ENCODE measurements around the gene HS6ST3. TPM values are rescaled to one million over a fixed set of nuclear protein-coding genes. Genes with fewer than 3 reads are reported as not detected.

The HS6ST3 gene
- total and polyA plus RNA-seq, 9 of the 15 experiments (the other 6 are each of a cell fraction or from before 2014, with no cell fraction given), result not detected

- TF ChIP-seq ZNF217 (CRISPR knock-in tag; IDR thresholded peaks at IDR 0.05) (no peak), ESRRA (IDR thresholded peaks at IDR 0.05; ENCODE audit: borderline replicate concordance, low read depth) (no peak), EHMT2 (IDR thresholded peaks at IDR 0.05) (no peak), TEAD1 (CRISPR knock-in tag; IDR thresholded peaks at IDR 0.05) (no peak), RUNX1 (IDR thresholded peaks at IDR 0.05; ENCODE audit: low read depth) (no peak), HNRNPL (IDR thresholded peaks at IDR 0.05; ENCODE audit: low read depth, low read length) (no peak), POLR2A (conservative IDR thresholded peaks at IDR 0.05) (no peak)
These were observed 450.8 kb downstream of the HS6ST3 start (continued) for GRCh38 chr13:96540670-96541069.

DNA sequence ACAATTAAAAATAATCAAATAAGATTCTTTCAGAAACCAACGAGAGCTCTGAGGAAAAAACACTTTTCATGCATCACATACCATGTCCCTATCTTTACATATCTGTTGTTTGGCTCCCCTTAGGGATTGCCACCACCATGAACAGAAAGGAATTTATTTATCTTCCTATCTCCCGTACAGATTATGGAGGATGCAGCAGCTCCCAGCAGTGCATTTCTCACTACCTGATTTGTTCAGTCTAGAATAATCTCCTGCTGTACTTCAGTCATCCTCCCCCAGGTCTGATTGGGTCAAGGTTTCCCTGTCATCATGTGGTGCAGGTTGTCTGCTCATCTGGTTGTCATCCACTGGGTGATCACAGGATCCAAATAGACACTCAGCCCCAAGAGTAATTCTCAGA lies 453.1 kb downstream of the HS6ST3 start:
- Histone ChIP-seq H3K4me2 (ENCODE audit: insufficient read depth, low read length) (no peak overlapping the region), H3K4me1 (replicated peaks in 1 of 2; ENCODE audit: control insufficient read depth in 2 of 2, insufficient read depth in 2 of 2, low read length in 2 of 2) (no peaks in the 10 kb centered on the region), H3K4me3 (no peak overlapping the region), H3K9ac (ENCODE audit: insufficient read depth in 1 of 2, low read depth in 2 of 2, low read length in 2 of 2) (no peak overlapping the region), H2AFZ (ENCODE audit: low read depth, low read length) (no peak overlapping the region), H3K27me3 (ENCODE audit: control insufficient read depth in 2 of 2, insufficient read depth in 2 of 2, low read length in 2 of 2) (no peaks in the 10 kb centered on the region), H3K36me3 (ENCODE audit: control insufficient read depth, insufficient read depth, low read length) (no peaks in the 10 kb centered on the region), H3K27ac (ENCODE audit: extremely low read depth, low read depth, low read length) (no peak overlapping the region), H3K9me3 (replicated peaks; ENCODE audit: control insufficient read depth, insufficient read depth, low read depth, low read length) (no peaks in the 10 kb centered on the region), H3K79me2 (ENCODE audit: control insufficient read depth, insufficient read depth, low read length) (no peaks in the 10 kb centered on the region), H3K9me1 (ENCODE audit: control insufficient read depth, insufficient read depth, low read length) (no peaks in the 10 kb centered on the region), H4K20me1 (replicated peaks; ENCODE audit: control insufficient read depth, insufficient read depth, low read length) (no peaks in the 10 kb centered on the region)
- in situ Hi-C loops (cut with MboI), result no loop called here
- WGBS (ENCODE audit: insufficient coverage, low coverage, missing lambda C conversion rate), result 0% methylated on average over 2 of the region's 2 CpGs
- ATAC-seq, result no peak
- intact Hi-C loops (cut with micrococcal nuclease), result no loop called here
- POLR2A ChIA-PET, result no interaction called here
- no TSS peak for BruUV-seq (replicated peaks)
- CTCF ChIA-PET (ENCODE audit: low intra/inter-chr PET ratio), result no interaction called here
- no peak for FAIRE-seq
- TF ChIP-seq FOS (IDR thresholded peaks at IDR 0.05; ENCODE audit: extremely low read depth, insufficient read length) (no peak), ZBTB7A (IDR thresholded peaks at IDR 0.05; ENCODE audit: borderline replicate concordance, control insufficient read depth, low read depth, low read length) (no peak), ZKSCAN8 (CRISPR knock-in tag; IDR thresholded peaks at IDR 0.05) (no peak), HNRNPH1 (optimal IDR thresholded peaks at IDR 0.05; ENCODE audit: low read depth, low read length) (no peak)
- DNase-seq (ENCODE audit: extremely low read depth in 1 of 4, low spot score in 3 of 4), result no peak
